ENCODE results near the gene CLEC3A.
"Not testable (repeated sequence)": the region's sequence is repeated elsewhere in the genome, so short reads cannot be mapped to it uniquely, and the experiment has no call there.

Gene CLEC3A

GRCh38 chr16:78048319-78048718, 26.0 kb downstream of the CLEC3A start:
- Histone ChIP-seq H3K9me3 (ENCODE audit: insufficient read depth, low read depth, low read length) (no peaks in the 10 kb centered on the region), H3K4me2 (ENCODE audit: low read depth, low read length, poor library complexity, severe bottlenecking) (no peak overlapping the region), H3K36me3 (ENCODE audit: insufficient read depth, low read length) (no peaks in the 10 kb centered on the region), H3K9ac (ENCODE audit: low read depth, low read length, poor library complexity, severe bottlenecking) (no peak overlapping the region), H2AFZ (ENCODE audit: low read length) (no peak overlapping the region), H3F3A (ENCODE audit: low read depth) (no peaks in the 10 kb centered on the region), H3K4me3 (ENCODE audit: low read length, poor library complexity, severe bottlenecking) (no peak overlapping the region), H3K79me2 (ENCODE audit: insufficient read depth, low read length) (no peaks in the 10 kb centered on the region), H4K20me1 (ENCODE audit: insufficient read depth, low read length, poor library complexity, severe bottlenecking) (no peaks in the 10 kb centered on the region), H3K27me3 (ENCODE audit: insufficient read depth, low read length, poor library complexity, severe bottlenecking) (peaks cover 3% of the 10 kb centered on the region), H3K4me1 (ENCODE audit: insufficient read depth, low read length, poor library complexity, severe bottlenecking) (no peaks in the 10 kb centered on the region), H3K9me2 (replicated peaks; ENCODE audit: low read depth, low read length) (no peaks in the 10 kb centered on the region)
- no peak for TF ChIP-seq EZH2phosphoT487 (IDR thresholded peaks at IDR 0.05; ENCODE audit: borderline replicate concordance)
- TF ChIP-seq CTCF (conservative IDR thresholded peaks at IDR 0.05; ENCODE audit: low read length), result no peak

DNA sequence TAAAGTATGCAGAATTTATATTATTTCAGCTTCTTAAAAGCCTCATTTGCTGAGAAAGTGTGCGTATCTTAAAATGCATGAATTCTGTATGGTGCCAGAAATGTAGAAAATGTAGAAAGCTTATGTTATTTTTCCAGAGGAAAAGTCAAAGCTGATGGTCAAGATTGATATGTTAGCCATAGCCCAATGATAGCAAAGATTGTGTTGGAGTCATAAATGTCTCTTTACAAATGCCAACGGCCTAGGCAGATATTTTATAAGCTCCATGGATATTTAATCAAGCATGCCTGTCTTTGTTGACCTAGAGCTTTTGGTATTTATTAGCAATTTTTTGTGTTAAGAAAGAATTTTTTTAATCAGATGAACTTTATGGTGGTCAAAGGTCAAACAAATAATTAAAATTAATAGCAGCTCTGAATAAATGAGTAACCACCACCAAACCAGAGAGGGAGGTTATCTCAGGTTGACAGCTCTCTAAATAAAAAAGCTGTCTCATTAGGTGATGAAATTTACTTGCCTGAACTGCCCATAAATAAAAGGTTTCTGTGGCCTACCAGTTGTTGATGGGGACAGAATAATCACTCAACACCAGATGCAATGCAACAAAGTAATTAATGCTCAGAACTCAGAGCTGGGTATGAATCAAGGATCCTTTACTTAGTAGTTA, 28.5 kb downstream of the CLEC3A start:
- H3K9me3 ChIP-seq (ENCODE audit: insufficient read depth, low read depth, low read length), result no peaks in the 10 kb centered on the region
- H3K4me2 ChIP-seq (ENCODE audit: low read depth, low read length, poor library complexity, severe bottlenecking), result no peak overlapping the region
- H3K79me2 ChIP-seq (ENCODE audit: insufficient read depth, low read length), result no peaks in the 10 kb centered on the region
- no peak for TF ChIP-seq CTCF (conservative IDR thresholded peaks at IDR 0.05; ENCODE audit: low read length)
- H3K4me3 ChIP-seq (ENCODE audit: low read length, poor library complexity, severe bottlenecking), result no peak overlapping the region
- H2AFZ ChIP-seq (ENCODE audit: low read length), result no peak overlapping the region
- no peak overlapping the region for H3K9ac ChIP-seq (ENCODE audit: low read depth, low read length, poor library complexity, severe bottlenecking)
- H3K27me3 ChIP-seq (ENCODE audit: insufficient read depth, low read length, poor library complexity, severe bottlenecking), result peaks cover 3% of the 10 kb centered on the region
- no peaks in the 10 kb centered on the region for H3F3A ChIP-seq (ENCODE audit: low read depth)
- H3K4me1 ChIP-seq (ENCODE audit: insufficient read depth, low read length, poor library complexity, severe bottlenecking), result no peaks in the 10 kb centered on the region
- no peaks in the 10 kb centered on the region for H4K20me1 ChIP-seq (ENCODE audit: insufficient read depth, low read length, poor library complexity, severe bottlenecking)
- H3K9me2 ChIP-seq (replicated peaks; ENCODE audit: low read depth, low read length), result no peaks in the 10 kb centered on the region
- H3K36me3 ChIP-seq (ENCODE audit: insufficient read depth, low read length), result no peaks in the 10 kb centered on the region

DNA sequence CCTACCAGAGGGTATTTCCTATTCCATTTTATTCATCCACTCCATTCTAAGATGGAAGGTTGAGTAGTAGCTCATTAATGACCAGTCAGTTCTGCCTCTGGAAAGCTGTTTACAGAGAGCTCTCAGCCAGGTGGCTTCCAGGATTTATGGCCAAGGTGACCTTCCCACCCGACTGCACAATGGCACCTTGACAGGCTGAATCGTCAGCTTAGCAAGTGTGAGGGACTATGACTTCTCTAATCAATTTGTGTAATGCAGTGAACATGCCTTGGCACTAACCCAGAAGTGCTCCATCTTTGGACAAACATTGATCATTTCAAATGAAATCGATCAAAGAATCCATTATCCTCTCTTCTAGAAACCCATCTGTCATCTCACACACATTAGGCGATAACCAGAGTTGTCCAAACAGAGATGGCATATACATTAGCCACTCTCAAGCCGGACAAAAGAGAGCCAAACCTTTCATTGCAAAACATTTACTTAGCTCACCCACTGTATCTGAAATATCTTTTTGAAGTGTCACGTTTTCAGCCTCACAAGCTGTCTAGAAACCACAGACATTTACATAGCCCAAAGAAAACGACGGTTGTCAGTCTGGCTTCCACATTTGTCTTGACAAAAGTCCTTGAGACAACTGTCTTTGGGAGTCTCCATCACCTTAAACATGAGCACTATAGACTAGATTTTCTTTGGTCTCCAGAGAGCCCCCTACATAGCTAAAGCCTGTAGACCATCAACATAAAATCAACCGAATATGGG, 35.6 kb downstream of the CLEC3A start:
- H3K27me3 ChIP-seq (ENCODE audit: insufficient read depth, low read length, poor library complexity, severe bottlenecking), result no peaks in the 10 kb centered on the region
- H3K4me1 ChIP-seq (ENCODE audit: insufficient read depth, low read length, poor library complexity, severe bottlenecking), result peaks cover 11% of the 10 kb centered on the region
- H3K79me2 ChIP-seq (ENCODE audit: insufficient read depth, low read length), result no peaks in the 10 kb centered on the region
- peak overlapping the region; percentile 15; the same call in 1 of the 2 replicates for H2AFZ ChIP-seq (ENCODE audit: low read length)
- H4K20me1 ChIP-seq (ENCODE audit: insufficient read depth, low read length, poor library complexity, severe bottlenecking), result no peaks in the 10 kb centered on the region
- no peaks in the 10 kb centered on the region for H3K36me3 ChIP-seq (ENCODE audit: insufficient read depth, low read length)
- no peak overlapping the region for H3K4me3 ChIP-seq (ENCODE audit: low read length, poor library complexity, severe bottlenecking)
- H3F3A ChIP-seq (ENCODE audit: low read depth), result no peaks in the 10 kb centered on the region
- H3K9me3 ChIP-seq (ENCODE audit: insufficient read depth, low read depth, low read length), result no peaks in the 10 kb centered on the region
- no peak for TF ChIP-seq CTCF (conservative IDR thresholded peaks at IDR 0.05; ENCODE audit: low read length)
- no peak for TF ChIP-seq EZH2phosphoT487 (IDR thresholded peaks at IDR 0.05; ENCODE audit: borderline replicate concordance)
- H3K4me2 ChIP-seq (ENCODE audit: low read depth, low read length, poor library complexity, severe bottlenecking), result peak overlapping the region; percentile 4
- no peak overlapping the region for H3K9ac ChIP-seq (ENCODE audit: low read depth, low read length, poor library complexity, severe bottlenecking)
- H3K9me2 ChIP-seq (replicated peaks; ENCODE audit: low read depth, low read length), result no peaks in the 10 kb centered on the region

DNA sequence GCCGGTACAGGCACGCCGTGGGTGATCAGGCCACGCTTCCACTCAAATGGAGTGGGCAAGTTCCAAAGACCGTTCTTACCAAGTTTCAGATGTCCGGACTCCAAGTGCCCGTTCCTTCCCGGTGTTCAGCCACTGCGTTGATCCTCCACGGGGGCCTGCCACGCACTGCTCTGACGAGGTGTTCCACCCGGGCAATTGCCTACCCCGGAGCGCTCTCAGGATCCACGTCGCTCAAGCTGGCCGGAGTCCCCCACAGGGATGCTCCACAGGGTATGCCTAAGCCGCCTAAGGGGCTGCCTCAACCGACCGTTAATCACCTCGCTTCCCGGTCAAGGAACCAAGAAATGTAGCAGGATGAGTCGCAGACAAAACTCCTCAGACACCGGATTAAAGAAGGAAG, 37.5 kb downstream of the CLEC3A start:
- H3K4me2 ChIP-seq (ENCODE audit: low read depth, low read length, poor library complexity, severe bottlenecking); H3F3A ChIP-seq (ENCODE audit: low read depth); H3K9me2 ChIP-seq (replicated peaks; ENCODE audit: low read depth, low read length); H3K9ac ChIP-seq (ENCODE audit: low read depth, low read length, poor library complexity, severe bottlenecking); H4K20me1 ChIP-seq (ENCODE audit: insufficient read depth, low read length, poor library complexity, severe bottlenecking); H3K79me2 ChIP-seq (ENCODE audit: insufficient read depth, low read length); H3K27me3 ChIP-seq (ENCODE audit: insufficient read depth, low read length, poor library complexity, severe bottlenecking); H3K4me3 ChIP-seq (ENCODE audit: low read length, poor library complexity, severe bottlenecking); H3K9me3 ChIP-seq (ENCODE audit: insufficient read depth, low read depth, low read length); H3K36me3 ChIP-seq (ENCODE audit: insufficient read depth, low read length); H2AFZ ChIP-seq (ENCODE audit: low read length): not testable (repeated sequence)
- peaks cover 11% of the 10 kb centered on the region for H3K4me1 ChIP-seq (ENCODE audit: insufficient read depth, low read length, poor library complexity, severe bottlenecking)

Data from Loucy (cell line).